Lower leg skin (tissue), 4 donors: ENCODE results near the gene ATAD2B. TPM values are rescaled to one million over a fixed set of nuclear protein-coding genes. Genes with fewer than 3 reads are reported as not detected.

Experiments used
- DNase-seq, 2 donors: peaks; one replicate each; pipeline ENCODE4 v3.0.0-alpha.2; 2019; ENCODE audit warnings: low spot score in 2 of 2
- H3K4me3 ChIP-seq: fragments of 200-600 bp; sonication (generic); 2 replicates; pipeline ENCODE4 v1.5.1; 2017; ENCODE audit warnings: mild to moderate bottlenecking, low read depth; ENCODE audit not compliant: poor library complexity, severe bottlenecking
- CTCF ChIP-seq, 3 donors: fragments of 450-650 bp; IDR thresholded peaks; one replicate each; pipeline ENCODE4 v1.5.1; 2016; ENCODE audit warnings: antibody characterized with exemption in 3 of 3, mild to moderate bottlenecking in 3 of 3, moderate library complexity in 2 of 3
- POLR2A ChIP-seq, 2 donors: fragments of 450-650 bp; IDR thresholded peaks; one replicate each; pipeline ENCODE4 v1.6.1; 2016 to 2017; ENCODE audit warnings: antibody characterized with exemption in 2 of 2, mild to moderate bottlenecking in 1 of 2, moderate library complexity in 1 of 2
- WGBS, 2 donors: methylation state at CpG; one replicate each; pipeline ENCODE4 v1.1.5; 2018; 5-methylcytosine and 5-hydroxymethylcytosine counted together
- intact Hi-C: fragments of 100-400 bp; cut with DNase I; formaldehyde crosslinking; loops from one replicate; pipeline ENCODE4 v1.15.0; 2023; ENCODE audit warnings: low total_unique reads
- total RNA-seq, 4 donors: library from RNA; depleted of rRNA; stranded (reverse); fragments of >200 nt; gene quantifications; one replicate each; pipeline ENCODE4 v1.1.0, GENCODE V29; 2016

Gene ATAD2B
- total RNA-seq, 4 donors from 2014 or later: 23.2 to 31.1 (median 27.9) TPM

- 80 to 96% methylated on average over 2 of the region's 2 CpGs for WGBS, 2 donors
- intact Hi-C loops: no loop called here
- H3K4me3 ChIP-seq: no peak overlapping the region
- TF ChIP-seq CTCF (IDR thresholded peaks at IDR 0.05) (no peak), POLR2A (IDR thresholded peaks at IDR 0.05) (no peak)
- no peak for DNase-seq
Observed at GRCh38 chr2:23793476-23793875, 133.4 kb downstream of the ATAD2B start.

GRCh38 chr2:23791030-23791429 is 135.9 kb downstream of the ATAD2B start:
- no peak overlapping the region for H3K4me3 ChIP-seq
- DNase-seq: no peak
- TF ChIP-seq CTCF (IDR thresholded peaks at IDR 0.05) (no peak), POLR2A (IDR thresholded peaks at IDR 0.05) (no peak)
- intact Hi-C loops: no loop called here

- 92 to 96% methylated on average over 1 of the region's 1 CpG for WGBS, 2 donors
- DNase-seq: no peak
- no peak for TF ChIP-seq CTCF (IDR thresholded peaks at IDR 0.05)
- no peak for TF ChIP-seq POLR2A (IDR thresholded peaks at IDR 0.05)
- intact Hi-C loops: no loop called here
- no peak overlapping the region for H3K4me3 ChIP-seq
Observed at GRCh38 chr2:23789012-23789411, 137.9 kb downstream of the ATAD2B start.

GRCh38 chr2:23788100-23788499 is 138.8 kb downstream of the ATAD2B start:
- no peak overlapping the region for H3K4me3 ChIP-seq
- TF ChIP-seq POLR2A (IDR thresholded peaks at IDR 0.05) (no peak), CTCF (IDR thresholded peaks at IDR 0.05) (no peak)
- WGBS, 2 donors: 78 to 88% methylated on average over 1 of the region's 1 CpG
- DNase-seq: no peak
- intact Hi-C loops: no loop called here

- no peak for DNase-seq
- intact Hi-C loops: no loop called here
- no peak overlapping the region for H3K4me3 ChIP-seq
- TF ChIP-seq POLR2A (IDR thresholded peaks at IDR 0.05) (no peak), CTCF (IDR thresholded peaks at IDR 0.05) (no peak)
Observed at GRCh38 chr2:23784971-23785370, 142.0 kb downstream of the ATAD2B start.

- intact Hi-C loops: no loop called here
- 94 to 98% methylated on average over 1 of the region's 1 CpG for WGBS, 2 donors
Observed at GRCh38 chr2:23782646-23783045, 144.3 kb downstream of the ATAD2B start.

More at GRCh38 chr2:23782646-23783045, 144.3 kb downstream of the ATAD2B start:
- DNase-seq: no peak
- TF ChIP-seq CTCF (IDR thresholded peaks at IDR 0.05): no peak
- TF ChIP-seq POLR2A (IDR thresholded peaks at IDR 0.05): no peak
- H3K4me3 ChIP-seq: no peak overlapping the region
